ENCODE data around the gene GRK4. TPM values are rescaled to one million over a fixed set of nuclear protein-coding genes. Genes with fewer than 3 reads are reported as not detected.

Gene GRK4
- total and polyA plus RNA-seq, 4 donors: 1.0 to 2.2 (median 1.8) TPM

DNA sequence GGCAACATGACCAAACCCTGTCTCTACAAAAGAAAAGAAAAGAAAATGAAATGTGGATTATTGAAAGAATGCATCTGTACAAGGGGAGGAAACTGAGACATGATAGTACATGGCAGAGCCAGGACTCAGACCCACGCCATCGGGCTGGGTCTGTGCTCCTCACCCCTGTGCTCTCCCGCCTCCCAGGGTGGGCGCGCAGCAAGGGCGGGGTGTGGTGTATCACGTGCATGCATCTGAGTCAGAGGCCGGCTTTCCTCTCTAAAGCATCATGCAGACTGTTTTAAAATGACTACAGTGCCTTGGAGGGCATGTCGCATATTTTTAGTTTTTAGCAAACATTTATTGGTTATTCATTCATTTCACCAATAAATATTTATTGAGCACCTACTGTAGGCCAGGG lies 63.2 kb downstream of the GRK4 start:
- no peak overlapping the region for H3K27ac ChIP-seq (ENCODE audit: low read depth in 1 of 2, low read length in 2 of 2)
- H3K9me3 ChIP-seq (ENCODE audit: control insufficient read depth in 4 of 4, low read length in 3 of 4): no peaks in the 10 kb centered on the region
- WGBS: 92% methylated on average over 9 of the region's 9 CpGs
- no peak overlapping the region for H3K4me3 ChIP-seq (ENCODE audit: low read depth in 1 of 3, low read length in 3 of 3)
- no peaks in the 10 kb centered on the region for H3K27me3 ChIP-seq (ENCODE audit: control insufficient read depth in 4 of 4, insufficient read depth in 4 of 4, low read length in 3 of 4)
- H3K9ac ChIP-seq (ENCODE audit: low read depth in 1 of 2, low read length in 2 of 2): no peak overlapping the region
- no peak for TF ChIP-seq HNF4A (conservative IDR thresholded peaks at IDR 0.05)
- DNase-seq (ENCODE audit: low spot score): no peak
- no peaks in the 10 kb centered on the region for H3K36me3 ChIP-seq (ENCODE audit: control insufficient read depth in 4 of 4, insufficient read depth in 3 of 4, low read depth in 1 of 4, low read length in 3 of 4)
- H3K4me1 ChIP-seq (ENCODE audit: control insufficient read depth in 4 of 4, insufficient read depth in 4 of 4, low read length in 3 of 4): no peaks in the 10 kb centered on the region

- Histone ChIP-seq H3K9me3 (ENCODE audit: control insufficient read depth in 4 of 4, low read length in 3 of 4) (no peaks in the 10 kb centered on the region), H3K27ac (ENCODE audit: low read depth in 1 of 2, low read length in 2 of 2) (no peak overlapping the region), H3K27me3 (ENCODE audit: control insufficient read depth in 4 of 4, insufficient read depth in 4 of 4, low read length in 3 of 4) (no peaks in the 10 kb centered on the region), H3K9ac (ENCODE audit: low read depth in 1 of 2, low read length in 2 of 2) (no peak overlapping the region), H3K4me3 (ENCODE audit: low read depth in 1 of 3, low read length in 3 of 3) (no peak overlapping the region), H3K36me3 (ENCODE audit: control insufficient read depth in 4 of 4, insufficient read depth in 3 of 4, low read depth in 1 of 4, low read length in 3 of 4) (no peaks in the 10 kb centered on the region), H3K4me1 (ENCODE audit: control insufficient read depth in 4 of 4, insufficient read depth in 4 of 4, low read length in 3 of 4) (no peaks in the 10 kb centered on the region)
- 94% methylated on average over 9 of the region's 9 CpGs for WGBS
- no peak for DNase-seq (ENCODE audit: low spot score)
- no peak for TF ChIP-seq CTCF (IDR thresholded peaks at IDR 0.05; ENCODE audit: low read depth, low read length, missing input control)
- TF ChIP-seq TAF1 (conservative IDR thresholded peaks at IDR 0.05): no peak
- TF ChIP-seq NR2F2 (IDR thresholded peaks at IDR 0.05): no peak
- TF ChIP-seq, protein P1, sequence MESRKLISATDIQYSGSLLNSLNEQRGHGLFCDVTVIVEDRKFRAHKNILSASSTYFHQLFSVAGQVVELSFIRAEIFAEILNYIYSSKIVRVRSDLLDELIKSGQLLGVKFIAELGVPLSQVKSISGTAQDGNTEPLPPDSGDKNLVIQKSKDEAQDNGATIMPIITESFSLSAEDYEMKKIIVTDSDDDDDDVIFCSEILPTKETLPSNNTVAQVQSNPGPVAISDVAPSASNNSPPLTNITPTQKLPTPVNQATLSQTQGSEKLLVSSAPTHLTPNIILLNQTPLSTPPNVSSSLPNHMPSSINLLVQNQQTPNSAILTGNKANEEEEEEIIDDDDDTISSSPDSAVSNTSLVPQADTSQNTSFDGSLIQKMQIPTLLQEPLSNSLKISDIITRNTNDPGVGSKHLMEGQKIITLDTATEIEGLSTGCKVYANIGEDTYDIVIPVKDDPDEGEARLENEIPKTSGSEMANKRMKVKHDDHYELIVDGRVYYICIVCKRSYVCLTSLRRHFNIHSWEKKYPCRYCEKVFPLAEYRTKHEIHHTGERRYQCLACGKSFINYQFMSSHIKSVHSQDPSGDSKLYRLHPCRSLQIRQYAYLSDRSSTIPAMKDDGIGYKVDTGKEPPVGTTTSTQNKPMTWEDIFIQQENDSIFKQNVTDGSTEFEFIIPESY (IDR thresholded peaks at IDR 0.05): no peak
These were observed 66.1 kb downstream of the GRK4 start for GRCh38 chr4:3029464-3029863.

DNA sequence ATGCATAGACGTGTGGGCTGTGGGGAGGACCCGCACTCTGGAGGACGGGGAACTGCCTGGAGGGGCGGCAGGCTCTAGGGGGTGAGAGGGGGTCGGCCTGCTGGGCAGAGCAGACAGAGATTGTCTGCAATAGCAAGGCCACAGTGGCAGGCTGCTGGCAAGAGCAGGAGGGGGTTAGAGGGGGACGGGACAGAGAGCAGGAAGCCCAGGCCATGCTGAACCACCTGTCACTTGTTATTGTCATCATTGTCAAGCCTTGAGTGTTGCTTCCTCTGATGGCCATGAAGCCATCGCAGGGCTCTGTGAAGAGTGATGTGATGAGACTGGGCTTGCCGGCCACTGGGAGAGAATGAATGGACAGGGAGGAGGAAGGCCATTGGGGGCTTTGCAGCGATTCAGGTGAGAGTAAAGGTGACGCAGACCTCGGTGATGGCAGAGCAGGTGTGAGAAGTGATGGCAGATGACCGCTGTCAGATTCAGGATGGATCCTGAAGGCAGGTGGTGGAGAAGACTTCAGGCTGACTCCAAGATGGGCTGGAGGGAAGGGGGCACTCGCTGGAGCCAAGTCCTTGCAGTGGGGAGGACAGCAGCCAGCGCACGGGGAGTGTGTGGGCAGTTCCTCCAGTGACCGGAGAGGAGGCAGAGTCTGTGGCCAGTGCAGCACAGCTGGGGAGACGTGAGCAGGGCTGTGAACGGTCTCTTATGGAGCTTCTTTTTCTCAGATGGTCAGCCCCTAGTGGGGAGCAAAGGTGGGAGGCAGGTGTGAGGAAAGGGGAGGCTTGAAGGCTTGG lies 67.4 kb downstream of the GRK4 start:
- Histone ChIP-seq H3K4me1 (ENCODE audit: control insufficient read depth in 4 of 4, insufficient read depth in 4 of 4, low read length in 3 of 4) (no peaks in the 10 kb centered on the region), H3K9me3 (ENCODE audit: control insufficient read depth in 4 of 4, low read length in 3 of 4) (no peaks in the 10 kb centered on the region), H3K4me3 (ENCODE audit: low read depth in 1 of 3, low read length in 3 of 3) (no peak overlapping the region), H3K9ac (ENCODE audit: low read depth in 1 of 2, low read length in 2 of 2) (no peak overlapping the region), H3K27ac (ENCODE audit: low read depth in 1 of 2, low read length in 2 of 2) (no peak overlapping the region), H3K27me3 (ENCODE audit: control insufficient read depth in 4 of 4, insufficient read depth in 4 of 4, low read length in 3 of 4) (no peaks in the 10 kb centered on the region), H3K36me3 (ENCODE audit: control insufficient read depth in 4 of 4, insufficient read depth in 3 of 4, low read depth in 1 of 4, low read length in 3 of 4) (no peaks in the 10 kb centered on the region)
- WGBS: 88% methylated on average over 18 of the region's 18 CpGs
- no peak for TF ChIP-seq TAF1 (conservative IDR thresholded peaks at IDR 0.05)
- no peak for TF ChIP-seq SP1 (IDR thresholded peaks at IDR 0.05)
- TF ChIP-seq GABPA (IDR thresholded peaks at IDR 0.05 in 1 of 2, conservative IDR thresholded peaks at IDR 0.05 in 1 of 2): no peak
- TF ChIP-seq, protein P1 (IDR thresholded peaks at IDR 0.05): no peak
- no peak for TF ChIP-seq YY1 (IDR thresholded peaks at IDR 0.05)
- no peak for TF ChIP-seq EGR1 (IDR thresholded peaks at IDR 0.05; ENCODE audit: low read depth in 2 of 2)
- no peak for TF ChIP-seq FOXA2 (IDR thresholded peaks at IDR 0.05)
- DNase-seq (ENCODE audit: low spot score): no peak

Measured in liver (tissue), 9 donors.